Activated naive CD4-positive, alpha-beta T cell treated with anti-CD3 and anti-CD28 coated beads, Interleukin-2, amount 50 U/mL, for 72 hours (primary cell): ENCODE data around the gene FBXO46. TPM values are rescaled to one million over a fixed set of nuclear protein-coding genes. Genes with fewer than 3 reads are reported as not detected.

Experiments
- ATAC-seq, 2 donors: fragments of 150-1000 bp; cut with Tn5 transposase; 2 replicates each; pipeline ENCODE4 v1.10.0; 2021; ENCODE audit warnings: mild to moderate bottlenecking in 2 of 2, moderate library complexity in 2 of 2
- DNase-seq, 2 donors: peaks; one replicate each; pipeline ENCODE4 v3.0.0; 2021 to 2022; ENCODE audit warnings: low spot score in 2 of 2
- H3K27ac Mint-ChIP-seq, 2 donors: one replicate each; pipeline ENCODE4 v1.8.0; 2022; ENCODE audit warnings: mild to moderate bottlenecking in 2 of 2, mixed read lengths in 2 of 2
- H3K36me3 Mint-ChIP-seq, 2 donors: one replicate each; pipeline ENCODE4 v1.8.0; 2022; ENCODE audit warnings: mixed read lengths in 2 of 2
- H3K9me3 Mint-ChIP-seq, 2 donors: one replicate each; pipeline ENCODE4 v1.8.0; 2022; ENCODE audit warnings: mixed read lengths in 2 of 2
- total RNA-seq, 2 donors: library from RNA; stranded (reverse); gene quantifications; one replicate each; pipeline ENCODE4 v1.2.3, GENCODE V29; 2022

Gene FBXO46
- total RNA-seq, 2 donors from 2014 or later: 40.1 to 47.9 TPM

DNA sequence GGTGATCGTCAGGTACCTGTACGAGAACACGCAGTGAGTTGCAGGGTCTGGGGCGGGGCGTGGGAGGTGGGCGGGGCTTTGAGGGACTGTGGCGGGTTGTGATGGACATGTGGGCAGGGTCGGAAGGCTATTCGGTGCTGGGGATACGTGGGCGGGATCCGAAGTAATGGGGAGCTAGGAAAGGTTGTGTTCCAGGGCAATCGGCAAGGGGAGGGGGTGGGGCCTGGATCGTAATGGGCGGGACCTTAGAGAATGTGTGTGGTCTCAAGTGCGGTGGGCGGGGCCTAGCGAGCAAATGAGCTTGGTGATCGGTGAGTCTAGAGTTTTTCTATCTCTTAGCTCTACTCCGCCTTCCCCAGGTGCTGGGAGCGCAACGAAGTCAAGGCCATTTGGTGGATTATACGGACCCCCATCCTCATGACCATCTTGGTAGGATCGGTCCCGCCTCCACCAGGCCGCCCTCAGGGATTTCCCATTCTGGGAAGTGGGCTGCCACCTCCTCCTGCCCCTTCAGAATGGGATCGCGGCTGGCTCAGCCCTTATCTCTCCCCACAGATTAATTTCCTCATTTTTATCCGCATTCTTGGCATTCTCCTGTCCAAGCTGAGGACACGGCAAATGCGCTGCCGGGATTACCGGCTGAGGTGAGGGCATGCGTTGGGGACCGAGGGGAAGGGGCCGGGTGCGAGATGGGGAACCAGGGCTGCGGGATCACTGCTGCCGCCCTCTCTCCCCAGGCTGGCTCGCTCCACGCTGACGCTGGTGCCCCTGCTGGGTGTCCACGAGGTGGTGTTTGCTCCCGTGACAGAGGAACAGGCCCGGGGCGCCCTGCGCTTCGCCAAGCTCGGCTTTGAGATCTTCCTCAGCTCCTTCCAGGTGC lies 53.1 kb downstream of the FBXO46 start:
- ATAC-seq: peak; percentile 52 to 78
- H3K36me3 Mint-ChIP-seq: no peaks in the 10 kb centered on the region
- DNase-seq: peak; percentile 68 to 82
- no peaks in the 10 kb centered on the region for H3K9me3 Mint-ChIP-seq
- no peak overlapping the region for H3K27ac Mint-ChIP-seq

DNA sequence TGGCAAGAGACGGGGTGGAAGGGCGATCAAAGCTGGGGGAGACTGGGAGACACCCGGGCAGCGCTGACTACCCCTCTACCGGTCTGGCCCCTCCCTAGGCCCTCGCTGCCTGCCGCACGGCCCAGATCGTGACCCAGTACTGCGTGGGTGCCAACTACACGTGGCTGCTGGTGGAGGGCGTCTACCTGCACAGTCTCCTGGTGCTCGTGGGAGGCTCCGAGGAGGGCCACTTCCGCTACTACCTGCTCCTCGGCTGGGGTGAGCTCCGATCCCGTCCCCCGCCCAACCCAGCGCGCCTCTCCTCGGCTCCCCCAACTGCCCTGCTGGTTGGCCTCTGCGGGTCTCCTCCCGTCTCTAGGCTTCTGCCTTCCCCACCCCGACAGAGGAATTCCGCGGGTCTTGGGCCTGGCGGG lies 53.8 kb downstream of the FBXO46 start:
- H3K27ac Mint-ChIP-seq: no peak overlapping the region
- ATAC-seq (peak; percentile 39 to 55), DNase-seq (peak in 1 of 2 donors; percentile 51)
- H3K9me3 Mint-ChIP-seq: no peaks in the 10 kb centered on the region
- no peaks in the 10 kb centered on the region for H3K36me3 Mint-ChIP-seq

DNA sequence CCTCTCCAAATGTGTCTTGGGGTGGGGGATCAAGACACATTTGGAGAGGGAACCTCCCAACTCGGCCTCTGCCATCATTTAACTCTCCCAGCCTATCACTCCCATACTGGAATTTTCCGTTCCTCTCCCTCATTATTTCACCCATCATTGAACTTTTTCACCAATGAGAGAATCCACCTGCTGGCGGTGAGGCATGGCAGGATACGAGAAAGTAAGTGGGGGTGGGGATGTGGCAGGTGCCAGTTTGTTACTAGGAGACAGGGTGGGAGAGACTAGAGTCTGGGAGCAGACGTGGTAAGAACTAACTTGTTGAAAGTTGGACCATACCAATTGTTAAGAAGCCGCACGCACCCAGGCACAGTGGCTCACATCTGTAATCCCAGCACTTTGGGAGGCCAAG lies 55.8 kb downstream of the FBXO46 start:
- no peak overlapping the region for H3K27ac Mint-ChIP-seq
- ATAC-seq: no peak
- no peak for DNase-seq
- peaks cover 0 to 10% of the 10 kb centered on the region in 2 donors for H3K36me3 Mint-ChIP-seq
- H3K9me3 Mint-ChIP-seq: no peaks in the 10 kb centered on the region

DNA sequence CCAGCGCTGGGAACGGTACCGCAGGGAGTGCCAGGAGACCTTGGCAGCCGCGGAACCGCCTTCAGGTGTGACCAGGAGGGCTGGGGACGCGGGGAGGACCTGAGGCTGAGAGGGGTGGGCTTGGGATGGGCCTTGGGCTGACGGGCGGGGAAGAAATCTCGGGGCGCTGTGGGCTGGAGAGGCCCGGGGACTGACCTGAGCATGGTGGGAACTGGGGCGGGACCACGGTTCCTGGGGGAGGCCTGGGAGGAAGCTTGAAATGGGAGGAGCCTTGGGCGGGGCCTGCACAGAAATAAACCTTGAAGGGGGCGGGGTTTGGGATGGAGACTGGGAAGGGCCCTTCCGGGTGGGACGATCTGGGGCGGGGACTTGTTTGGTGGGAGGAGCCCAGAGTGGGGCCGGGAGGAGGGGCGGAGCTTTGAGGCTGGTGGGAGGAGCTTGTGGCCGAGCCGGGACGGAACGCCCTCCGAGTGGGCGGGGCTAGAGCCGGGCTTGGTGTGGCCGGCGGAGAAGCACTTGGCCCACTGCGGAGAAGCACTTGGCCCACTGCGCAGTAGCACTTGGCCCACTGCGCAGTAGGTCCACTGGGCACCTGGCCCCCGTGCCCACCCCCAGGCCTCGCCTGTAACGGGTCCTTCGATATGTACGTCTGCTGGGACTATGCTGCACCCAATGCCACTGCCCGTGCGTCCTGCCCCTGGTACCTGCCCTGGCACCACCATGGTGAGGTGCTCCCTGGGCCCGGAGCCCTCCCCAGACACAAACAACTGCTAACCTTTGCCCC lies 59.8 kb downstream of the FBXO46 start:
- Mint-ChIP-seq H3K36me3 (peaks cover 0 to 10% of the 10 kb centered on the region in 2 donors), H3K9me3 (no peaks in the 10 kb centered on the region), H3K27ac (no peak overlapping the region)
- ATAC-seq: peak in 1 of 2 donors; percentile 40
- peak in 1 of 2 donors; percentile 85 for DNase-seq

DNA sequence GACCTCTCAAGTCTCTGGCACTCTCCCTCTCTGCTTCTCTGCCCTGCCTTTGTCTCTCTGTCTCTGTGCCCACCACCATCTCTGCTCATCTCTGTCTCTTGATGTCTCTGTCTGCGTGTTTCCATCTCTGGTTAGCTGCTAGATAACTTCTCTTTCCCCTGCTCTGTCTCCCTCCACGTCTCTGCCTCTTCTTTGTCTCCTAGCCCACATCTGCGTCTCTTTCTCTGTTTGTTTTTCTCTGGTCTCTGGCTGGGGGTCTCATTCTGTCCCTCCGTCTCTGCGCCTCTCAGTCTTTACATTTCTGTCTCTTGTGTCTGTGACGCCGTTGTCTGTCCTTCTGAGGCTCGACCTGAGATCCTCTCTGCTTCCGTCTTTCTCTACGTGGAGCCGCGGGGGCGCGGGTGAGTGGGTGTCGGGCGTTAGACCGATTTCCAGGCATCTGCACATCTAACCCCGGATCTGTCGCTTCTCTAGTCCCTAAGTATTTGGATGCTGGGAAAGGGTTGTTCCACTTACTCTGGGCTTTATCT lies 62.3 kb downstream of the FBXO46 start:
- DNase-seq (no peak), ATAC-seq (no peak)
- H3K27ac Mint-ChIP-seq: peak overlapping the region; percentile 82 to 87
- peaks cover 0 to 10% of the 10 kb centered on the region in 2 donors for H3K36me3 Mint-ChIP-seq
- no peaks in the 10 kb centered on the region for H3K9me3 Mint-ChIP-seq

DNA sequence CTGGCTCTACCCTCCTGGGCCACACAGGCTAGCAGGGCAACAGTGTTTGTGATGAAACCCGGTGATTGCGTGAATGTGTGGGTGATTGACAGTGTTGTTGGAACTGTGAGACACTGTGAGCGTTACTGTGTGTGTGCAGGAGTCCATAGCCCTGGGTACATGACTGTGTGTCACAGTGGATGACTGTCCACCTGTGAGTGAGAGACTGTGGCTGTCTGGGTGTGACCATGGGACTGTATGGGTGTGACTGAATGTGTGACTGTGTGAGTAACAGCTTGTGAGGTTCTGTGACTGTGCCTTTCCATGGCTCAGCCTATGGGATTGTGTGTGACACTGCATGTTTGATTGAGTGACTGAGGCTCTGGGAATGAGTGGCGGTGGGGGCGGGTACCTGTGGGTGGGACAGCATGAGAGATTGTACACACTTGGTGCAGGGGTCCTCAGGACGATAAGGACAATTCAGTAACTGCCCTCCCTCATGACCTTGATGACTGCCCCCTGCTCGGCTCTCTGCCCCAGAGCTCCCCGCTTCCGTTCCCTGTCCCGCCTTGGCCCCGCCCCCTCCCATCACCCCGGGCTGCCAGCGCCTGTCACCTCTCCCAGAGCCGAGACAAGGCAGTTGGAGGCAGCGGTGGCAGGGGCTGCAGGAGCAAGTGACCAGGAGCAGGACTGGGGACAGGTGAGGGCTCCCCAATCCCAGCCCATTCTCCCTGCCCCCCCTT lies 62.9 kb downstream of the FBXO46 start, which contains the start of gene GIPR:
Gene GIPR, plus strand, starts transcription at position 602 of the 722 bp plus-strand sequence. CDS start 1,300 bp downstream, outside the sequence.
- Mint-ChIP-seq H3K27ac (peak within 1 kb of the TSS; percentile 82 to 87), H3K9me3 (no peaks in the 10 kb centered on the region), H3K36me3 (peaks cover 0 to 10% of the 10 kb centered on the region in 2 donors)
- DNase-seq: peak; percentile 63 to 79
- peak; percentile 91 to 98 for ATAC-seq

DNA sequence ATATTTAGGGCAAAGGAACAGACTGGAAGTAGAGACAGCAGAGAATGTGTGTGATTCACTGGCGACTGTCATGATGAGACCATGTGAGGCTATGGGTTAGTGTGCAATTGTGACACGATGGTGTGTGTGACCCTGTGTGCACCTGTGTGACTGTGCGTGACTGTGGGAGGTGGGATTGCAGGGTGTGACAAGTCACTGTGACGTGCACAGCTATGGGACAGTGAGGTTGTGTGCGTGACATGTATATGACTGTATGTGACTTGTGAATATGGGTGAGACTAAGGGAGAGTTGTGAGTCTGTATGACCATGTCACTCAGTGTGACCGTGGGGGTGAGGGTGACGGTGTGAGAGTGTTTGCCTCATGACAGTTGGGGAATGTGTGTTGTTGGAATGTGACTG lies 66.1 kb downstream of the FBXO46 start:
- Mint-ChIP-seq H3K9me3 (no peaks in the 10 kb centered on the region), H3K27ac (no peak overlapping the region), H3K36me3 (no peaks in the 10 kb centered on the region)
- DNase-seq (no peak), ATAC-seq (no peak)

DNA sequence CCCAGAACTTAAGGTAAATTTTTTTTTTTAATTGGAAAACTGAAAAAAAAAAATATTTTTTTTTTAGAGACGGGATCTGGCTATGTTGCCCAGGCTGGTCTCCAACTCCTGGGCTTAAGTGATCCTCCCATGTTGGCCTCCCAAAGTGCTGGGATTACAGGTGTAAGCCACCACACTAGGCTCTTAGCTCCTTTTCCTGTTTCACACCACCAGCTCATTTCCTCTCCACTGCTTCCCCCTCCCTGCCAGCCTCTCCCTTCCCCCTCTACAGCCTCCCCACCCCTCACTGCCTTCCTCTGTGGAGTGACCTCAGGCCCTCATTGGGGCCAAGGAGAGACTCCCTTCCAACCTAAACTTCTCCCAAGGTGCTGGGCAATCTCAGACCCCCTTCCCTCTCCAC lies 66.9 kb downstream of the FBXO46 start:
- no peak for DNase-seq
- H3K9me3 Mint-ChIP-seq: no peaks in the 10 kb centered on the region
- no peak overlapping the region for H3K27ac Mint-ChIP-seq
- H3K36me3 Mint-ChIP-seq: no peaks in the 10 kb centered on the region
- no peak for ATAC-seq

DNA sequence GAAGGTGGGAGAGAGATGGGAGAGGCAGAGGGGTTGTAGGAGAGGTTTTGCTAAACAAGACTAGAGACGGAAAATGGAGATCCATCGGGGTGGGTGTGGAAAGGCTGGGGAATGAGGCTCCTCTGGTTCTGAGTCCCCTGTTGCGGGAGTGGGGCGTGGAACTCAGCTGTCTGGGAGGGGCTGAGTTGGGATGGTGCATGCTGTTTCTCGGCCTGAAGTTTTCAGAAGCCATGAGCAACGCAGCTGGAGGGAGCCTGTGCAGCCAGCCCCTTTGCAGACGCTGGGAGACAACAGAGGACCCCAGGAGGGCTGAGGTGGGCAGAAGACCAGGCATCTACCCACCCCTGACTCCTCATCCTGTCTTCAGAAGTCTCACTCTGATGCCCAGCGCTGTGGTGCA lies 70.1 kb downstream of the FBXO46 start:
- Mint-ChIP-seq H3K27ac (no peak overlapping the region), H3K36me3 (no peaks in the 10 kb centered on the region), H3K9me3 (no peaks in the 10 kb centered on the region)
- ATAC-seq: no peak
- DNase-seq: no peak

Other genes with a start within 250 kb of the FBXO46 start
- gene RTN2, start 233.8 kb downstream of the FBXO46 start, total RNA-seq: 1 to 10 TPM; 3.2 to 5.1 TPM
- 1 to 10 TPM; 1.5 to 7.4 TPM for gene PPM1N, start 232.5 kb downstream of the FBXO46 start, total RNA-seq
- gene VASP, start 223.4 kb downstream of the FBXO46 start, total RNA-seq: 100 to 1,000 TPM in 1 of 2 donors, 10 to 100 TPM in 1; 76.8 to 156 TPM
- gene OPA3, start 146.1 kb downstream of the FBXO46 start, total RNA-seq: 10 to 100 TPM; 16.6 to 16.7 TPM
- gene GPR4, start 128.7 kb downstream of the FBXO46 start, total RNA-seq: under 1 TPM in 1 of 2 donors, not detected in 1; 0.09 TPM
- gene EML2, start 91.5 kb downstream of the FBXO46 start, total RNA-seq: 100 to 1,000 TPM; 142 to 161 TPM
- gene GIPR, start 62.7 kb downstream of the FBXO46 start, total RNA-seq: 10 to 100 TPM in 1 of 2 donors, 1 to 10 TPM in 1; 7.0 to 15.7 TPM
- gene SNRPD2, start 38.9 kb downstream of the FBXO46 start, total RNA-seq: 100 to 1,000 TPM; 755 to 839 TPM
- 10 to 100 TPM; 21.0 to 30.6 TPM for gene QPCTL, start 38.2 kb downstream of the FBXO46 start, total RNA-seq
- gene MEIOSIN, start 2.5 kb upstream of the FBXO46 start, total RNA-seq: under 1 TPM in 1 of 2 donors, not detected in 1; 0.48 TPM
- 1 to 10 TPM; 2.7 to 4.3 TPM for gene SIX5, start 38.4 kb upstream of the FBXO46 start, total RNA-seq
- gene DMPK, start 51.6 kb upstream of the FBXO46 start, total RNA-seq: 10 to 100 TPM; 11.1 to 13.8 TPM
- 10 to 100 TPM; 20.4 to 20.5 TPM for gene DMWD, start 61.9 kb upstream of the FBXO46 start, total RNA-seq
- gene RSPH6A, start 84.4 kb upstream of the FBXO46 start, total RNA-seq: under 1 TPM; 0.14 to 0.39 TPM
- gene SYMPK, start 132.3 kb upstream of the FBXO46 start, total RNA-seq: 100 to 1,000 TPM in 1 of 2 donors, 10 to 100 TPM in 1; 85.8 to 118 TPM
- gene FOXA3, start 133.4 kb upstream of the FBXO46 start, total RNA-seq: 1 to 10 TPM in 1 of 2 donors, under 1 TPM in 1; 0.46 to 1.3 TPM
- gene IRF2BP1, start 155.2 kb upstream of the FBXO46 start, total RNA-seq: 10 to 100 TPM; 14.9 to 15.6 TPM
- gene MYPOP, start 171.7 kb upstream of the FBXO46 start, total RNA-seq: 1 to 10 TPM; 8.3 to 9.1 TPM
- not detected for gene NANOS2, start 183.9 kb upstream of the FBXO46 start, total RNA-seq
- gene NOVA2, start 243.0 kb upstream of the FBXO46 start, total RNA-seq: under 1 TPM in 1 of 2 donors, not detected in 1; 0.08 TPM